ENCODE measurements around the gene FTCD.

FTCD gene

GRCh38 chr21:46154155-46154954 lies 1.0 kb downstream of the FTCD start:
- DNase-seq (ENCODE audit: low read depth, low spot score), result no peak

GRCh38 chr21:46153247-46154154 lies 1.9 kb downstream of the FTCD start:
- peak; percentile 54 for DNase-seq (ENCODE audit: low read depth, low spot score)

- DNase-seq (ENCODE audit: low read depth, low spot score), result no peak
Observed at GRCh38 chr21:46152927-46153246, 2.5 kb downstream of the FTCD start.

GRCh38 chr21:46151989-46152926 lies 3.1 kb downstream of the FTCD start:
- DNase-seq (ENCODE audit: low read depth, low spot score), result no peak

- no peak for DNase-seq (ENCODE audit: low read depth, low spot score)
Observed at GRCh38 chr21:46151261-46151988, 4.0 kb downstream of the FTCD start.

- no peak for DNase-seq (ENCODE audit: low read depth, low spot score)
Observed at GRCh38 chr21:46150491-46151121, 4.8 kb downstream of the FTCD start.

GRCh38 chr21:46150073-46150472 lies 5.3 kb downstream of the FTCD start:
- DNase-seq (ENCODE audit: low read depth, low spot score), result no peak

GRCh38 chr21:46149205-46149901 lies 6.0 kb downstream of the FTCD start:
- DNase-seq (ENCODE audit: low read depth, low spot score), result no peak

GRCh38 chr21:46148106-46148505 lies 7.3 kb downstream of the FTCD start:
- DNase-seq (ENCODE audit: low read depth, low spot score), result no peak

GRCh38 chr21:46147429-46147828 lies 8.0 kb downstream of the FTCD start:
- peak; percentile 47 for DNase-seq (ENCODE audit: low read depth, low spot score)

GRCh38 chr21:46146856-46147255 lies 8.5 kb downstream of the FTCD start:
- DNase-seq (ENCODE audit: low read depth, low spot score), result no peak

- no peak for DNase-seq (ENCODE audit: low read depth, low spot score)
Observed at GRCh38 chr21:46145840-46146691, 9.3 kb downstream of the FTCD start.

GRCh38 chr21:46145159-46145839 lies 10.1 kb downstream of the FTCD start:
- no peak for DNase-seq (ENCODE audit: low read depth, low spot score)

- no peak for DNase-seq (ENCODE audit: low read depth, low spot score)
Observed at GRCh38 chr21:46144464-46145070, 10.8 kb downstream of the FTCD start.

GRCh38 chr21:46142582-46143473 lies 12.6 kb downstream of the FTCD start:
- DNase-seq (ENCODE audit: low read depth, low spot score), result no peak

- DNase-seq (ENCODE audit: low read depth, low spot score), result no peak
Observed at GRCh38 chr21:46141767-46142581, 13.4 kb downstream of the FTCD start.

Data from iPS DF 19.7 (cell line).